ENCODE data around the gene NFATC3. TPM values are rescaled to one million over a fixed set of nuclear protein-coding genes. Genes with fewer than 3 reads are reported as not detected.

Gene NFATC3
- total RNA-seq, 1 experiment from 2014 or later, result 37.2 TPM

DNA sequence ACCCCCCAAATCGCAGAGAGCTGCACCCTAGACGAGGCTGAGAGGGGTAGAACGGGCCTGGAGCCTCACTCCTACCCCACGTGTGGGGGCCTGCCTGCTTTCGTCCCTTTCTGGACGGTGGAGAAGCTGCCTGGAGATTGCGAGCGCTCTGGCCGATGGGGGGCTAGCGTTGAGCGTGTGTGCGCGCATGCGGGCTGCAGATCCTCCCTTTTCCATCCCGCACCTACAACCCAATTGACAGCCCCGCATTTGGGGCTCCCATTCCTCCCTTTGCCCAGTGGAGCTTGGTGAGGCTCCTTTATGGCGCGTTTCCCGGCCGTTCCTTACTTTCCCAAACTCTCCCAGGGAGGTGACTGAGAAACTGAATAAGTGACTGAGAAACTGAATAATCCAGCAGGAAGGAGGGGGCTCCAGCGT lies 151.7 kb downstream of the NFATC3 start:
- peak overlapping the region; percentile 99 for H3K4me3 ChIP-seq
- peak overlapping the region; percentile 87 for H2AFZ ChIP-seq
- TF ChIP-seq, protein P1, sequence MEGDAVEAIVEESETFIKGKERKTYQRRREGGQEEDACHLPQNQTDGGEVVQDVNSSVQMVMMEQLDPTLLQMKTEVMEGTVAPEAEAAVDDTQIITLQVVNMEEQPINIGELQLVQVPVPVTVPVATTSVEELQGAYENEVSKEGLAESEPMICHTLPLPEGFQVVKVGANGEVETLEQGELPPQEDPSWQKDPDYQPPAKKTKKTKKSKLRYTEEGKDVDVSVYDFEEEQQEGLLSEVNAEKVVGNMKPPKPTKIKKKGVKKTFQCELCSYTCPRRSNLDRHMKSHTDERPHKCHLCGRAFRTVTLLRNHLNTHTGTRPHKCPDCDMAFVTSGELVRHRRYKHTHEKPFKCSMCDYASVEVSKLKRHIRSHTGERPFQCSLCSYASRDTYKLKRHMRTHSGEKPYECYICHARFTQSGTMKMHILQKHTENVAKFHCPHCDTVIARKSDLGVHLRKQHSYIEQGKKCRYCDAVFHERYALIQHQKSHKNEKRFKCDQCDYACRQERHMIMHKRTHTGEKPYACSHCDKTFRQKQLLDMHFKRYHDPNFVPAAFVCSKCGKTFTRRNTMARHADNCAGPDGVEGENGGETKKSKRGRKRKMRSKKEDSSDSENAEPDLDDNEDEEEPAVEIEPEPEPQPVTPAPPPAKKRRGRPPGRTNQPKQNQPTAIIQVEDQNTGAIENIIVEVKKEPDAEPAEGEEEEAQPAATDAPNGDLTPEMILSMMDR (conservative IDR thresholded peaks at IDR 0.05), result no peak
- no peak for TF ChIP-seq EZH2 (IDR thresholded peaks at IDR 0.05; ENCODE audit: low read depth)
- H3K27me3 ChIP-seq (ENCODE audit: insufficient read depth, low read depth), result no peaks in the 10 kb centered on the region
- H3K9me2 ChIP-seq (ENCODE audit: insufficient read depth), result no peaks in the 10 kb centered on the region
- BruUV-seq (replicated peaks), result no TSS peak
- H3K4me1 ChIP-seq (replicated peaks; ENCODE audit: insufficient read depth), result peaks cover 27% of the 10 kb centered on the region
- peak in 1 of 2 experiments; percentile 12 for DNase-seq
- no peaks in the 10 kb centered on the region for H3K9me3 ChIP-seq (ENCODE audit: insufficient read depth, low read depth)
- peak overlapping the region; percentile 59 for H3K27ac ChIP-seq
- H3F3A ChIP-seq (ENCODE audit: insufficient read depth, low read depth), result peaks cover 26% of the 10 kb centered on the region
- peaks cover 21% of the 10 kb centered on the region for H4K20me1 ChIP-seq (ENCODE audit: insufficient read depth)
- no peaks in the 10 kb centered on the region; the same call in 1 of the 2 replicates for H3K36me3 ChIP-seq (ENCODE audit: low read depth)
- POLR2A ChIA-PET (ENCODE audit: unreplicated experiment), result interaction anchor here (0.6 to 1.3 kb wide), 3 partner anchors 22 to 152 kb away, joined by 3 to 7 read pairs (median 6); partner anchors contain the start of gene SLC7A6
- CTCF ChIA-PET, result no interaction called here
- H3K79me2 ChIP-seq (ENCODE audit: low read depth), result peaks cover 34% of the 10 kb centered on the region
- intact Hi-C loops (cut with micrococcal nuclease; ENCODE audit: unreplicated experiment), result loop anchor here (1.0 to 10.0 kb wide), 4 partner anchors 21 to 992 kb away; partner anchors contain the start of genes FHOD1 and SLC9A5
- H3K4me2 ChIP-seq, result peak overlapping the region; percentile 97

GRCh38 chr16:68237243-68238028 lies 152.3 kb downstream of the NFATC3 start:
- Histone ChIP-seq H3K27ac (peak overlapping the region; percentile 78), H3K9me2 (ENCODE audit: insufficient read depth) (no peaks in the 10 kb centered on the region), H3K4me2 (peak overlapping the region; percentile 97), H4K20me1 (ENCODE audit: insufficient read depth) (peaks cover 15% of the 10 kb centered on the region), H3K79me2 (ENCODE audit: low read depth) (peaks cover 32% of the 10 kb centered on the region), H3K4me1 (replicated peaks; ENCODE audit: insufficient read depth) (peaks cover 27% of the 10 kb centered on the region), H3K27me3 (ENCODE audit: insufficient read depth, low read depth) (no peaks in the 10 kb centered on the region), H3K36me3 (ENCODE audit: low read depth) (no peaks in the 10 kb centered on the region; the same call in 1 of the 2 replicates), H3K9me3 (ENCODE audit: insufficient read depth, low read depth) (no peaks in the 10 kb centered on the region), H3K4me3 (peak overlapping the region; percentile 99), H2AFZ (peak overlapping the region; percentile 87), H3F3A (ENCODE audit: insufficient read depth, low read depth) (peaks cover 26% of the 10 kb centered on the region)
- ChIA-PET POLR2A (ENCODE audit: unreplicated experiment) (interaction anchor here (0.5 to 0.6 kb wide), 6 partner anchors 20 to 961 kb away, joined by 3 to 7 read pairs (median 4); no protein-coding TSS in a partner anchor), CTCF (no interaction called here)
- TF ChIP-seq, protein P1 (conservative IDR thresholded peaks at IDR 0.05), result no peak
- no peak for TF ChIP-seq EZH2 (IDR thresholded peaks at IDR 0.05; ENCODE audit: low read depth)
- DNase-seq, result peak; percentile 93 to 99
- intact Hi-C loops (cut with micrococcal nuclease; ENCODE audit: unreplicated experiment), result loop anchor here (1.0 to 10.0 kb wide), 4 partner anchors 21 to 993 kb away; partner anchors contain the start of genes FHOD1 and SLC9A5
- BruUV-seq (replicated peaks), result TSS peak; percentile 45

GRCh38 chr16:68238029-68238345 lies 152.8 kb downstream of the NFATC3 start:
- H3K27ac ChIP-seq, result peak overlapping the region; percentile 78
- peaks cover 27% of the 10 kb centered on the region for H3K4me1 ChIP-seq (replicated peaks; ENCODE audit: insufficient read depth)
- no TSS peak for BruUV-seq (replicated peaks)
- H3K79me2 ChIP-seq (ENCODE audit: low read depth), result peaks cover 27% of the 10 kb centered on the region
- CTCF ChIA-PET, result no interaction called here
- H3F3A ChIP-seq (ENCODE audit: insufficient read depth, low read depth), result peaks cover 22% of the 10 kb centered on the region
- peak overlapping the region; percentile 72 for H3K4me3 ChIP-seq
- TF ChIP-seq, protein P1 (conservative IDR thresholded peaks at IDR 0.05), result no peak
- no peak for TF ChIP-seq EZH2 (IDR thresholded peaks at IDR 0.05; ENCODE audit: low read depth)
- H3K9me3 ChIP-seq (ENCODE audit: insufficient read depth, low read depth), result no peaks in the 10 kb centered on the region
- intact Hi-C loops (cut with micrococcal nuclease; ENCODE audit: unreplicated experiment), result loop anchor here (10.0 kb wide), 2 partner anchors 563 to 993 kb away; partner anchors contain the start of genes FHOD1 and SLC9A5
- H3K36me3 ChIP-seq (ENCODE audit: low read depth), result no peaks in the 10 kb centered on the region
- peak overlapping the region; percentile 97 for H3K4me2 ChIP-seq
- H4K20me1 ChIP-seq (ENCODE audit: insufficient read depth), result peaks cover 9% of the 10 kb centered on the region
- H3K9me2 ChIP-seq (ENCODE audit: insufficient read depth), result no peaks in the 10 kb centered on the region
- no peaks in the 10 kb centered on the region for H3K27me3 ChIP-seq (ENCODE audit: insufficient read depth, low read depth)
- no peak for DNase-seq
- peak overlapping the region; percentile 77 for H2AFZ ChIP-seq
- POLR2A ChIA-PET (ENCODE audit: unreplicated experiment), result interaction anchor here (0.6 kb wide), 4 partner anchors 21 to 961 kb away, joined by 3 to 5 read pairs (median 4); no protein-coding TSS in a partner anchor

Measured in PC-9 (cell line).